ENCODE data around the gene WDR70. TPM values are rescaled to one million over a fixed set of nuclear protein-coding genes. Genes with fewer than 3 reads are reported as not detected.

The WDR70 gene
- total and polyA plus RNA-seq, 4 donors, result 4.0 to 17.7 (median 14.5) TPM

GRCh38 chr5:37786862-37787519 is 407.9 kb downstream of the WDR70 start:
- 93% methylated on average over 5 of the region's 5 CpGs for WGBS
- Histone ChIP-seq H3K36me3 (ENCODE audit: control insufficient read depth in 4 of 4, insufficient read depth in 3 of 4, low read depth in 1 of 4, low read length in 3 of 4) (no peaks in the 10 kb centered on the region), H3K9me3 (ENCODE audit: control insufficient read depth in 4 of 4, low read length in 3 of 4) (no peaks in the 10 kb centered on the region), H3K27me3 (ENCODE audit: control insufficient read depth in 4 of 4, insufficient read depth in 4 of 4, low read length in 3 of 4) (no peaks in the 10 kb centered on the region), H3K9ac (ENCODE audit: low read depth in 1 of 2, low read length in 2 of 2) (no peak overlapping the region), H3K27ac (ENCODE audit: low read depth in 1 of 2, low read length in 2 of 2) (no peak overlapping the region), H3K4me1 (ENCODE audit: control insufficient read depth in 4 of 4, insufficient read depth in 4 of 4, low read length in 3 of 4) (no peaks in the 10 kb centered on the region), H3K4me3 (ENCODE audit: low read depth in 1 of 3, low read length in 3 of 3) (no peak overlapping the region)
- no peak for DNase-seq (ENCODE audit: low spot score)
- TF ChIP-seq CTCF (IDR thresholded peaks at IDR 0.05; ENCODE audit: low read depth, low read length, missing input control) (no peak), YY1 (IDR thresholded peaks at IDR 0.05) (no peak), HNF4G (IDR thresholded peaks at IDR 0.05) (no peak), MAX (IDR thresholded peaks at IDR 0.05) (no peak), REST (IDR thresholded peaks at IDR 0.05) (no peak), RAD21 (IDR thresholded peaks at IDR 0.05) (no peak), HNF4A (conservative IDR thresholded peaks at IDR 0.05) (no peak), ZBTB33 (IDR thresholded peaks at IDR 0.05) (no peak), EGR1 (IDR thresholded peaks at IDR 0.05; ENCODE audit: low read depth in 2 of 2) (no peak), SP1 (IDR thresholded peaks at IDR 0.05) (no peak), RXRA (IDR thresholded peaks at IDR 0.05) (no peak), GABPA (IDR thresholded peaks at IDR 0.05 in 1 of 2, conservative IDR thresholded peaks at IDR 0.05 in 1 of 2) (no peak), ATF3 (IDR thresholded peaks at IDR 0.05) (no peak), JUND (IDR thresholded peaks at IDR 0.05) (no peak), TAF1 (conservative IDR thresholded peaks at IDR 0.05) (no peak), FOXA1 (IDR thresholded peaks at IDR 0.05) (no peak)

Measured in liver (tissue), 9 donors.